ENCODE data around the gene KCNIP4.

KCNIP4 gene

GRCh38 chr4:21695141-21695540 is 253.4 kb downstream of the KCNIP4 start:
- DNase-seq (ENCODE audit: insufficient read length, low spot score) (no peak), FAIRE-seq (no peak)
- no peak for TF ChIP-seq POLR2A (IDR thresholded peaks at IDR 0.05; ENCODE audit: low read depth, low read length)

GRCh38 chr4:21692241-21692640 is 256.3 kb downstream of the KCNIP4 start:
- TF ChIP-seq POLR2A (IDR thresholded peaks at IDR 0.05; ENCODE audit: low read depth, low read length): no peak
- no peak for DNase-seq (ENCODE audit: insufficient read length, low spot score)
- no peak for FAIRE-seq

- TF ChIP-seq POLR2A (IDR thresholded peaks at IDR 0.05; ENCODE audit: low read depth, low read length): no peak
- no peak for FAIRE-seq
- no peak for DNase-seq (ENCODE audit: insufficient read length, low spot score)
Measured at GRCh38 chr4:21688596-21689265, 259.8 kb downstream of the KCNIP4 start.

GRCh38 chr4:21685911-21686310 is 262.7 kb downstream of the KCNIP4 start:
- DNase-seq (ENCODE audit: insufficient read length, low spot score) (no peak), FAIRE-seq (no peak)
- no peak for TF ChIP-seq POLR2A (IDR thresholded peaks at IDR 0.05; ENCODE audit: low read depth, low read length)

- FAIRE-seq (no peak), DNase-seq (ENCODE audit: insufficient read length, low spot score) (no peak)
- no peak for TF ChIP-seq POLR2A (IDR thresholded peaks at IDR 0.05; ENCODE audit: low read depth, low read length)
Measured at GRCh38 chr4:21680326-21680898, 268.2 kb downstream of the KCNIP4 start.

- FAIRE-seq (no peak), DNase-seq (ENCODE audit: insufficient read length, low spot score) (no peak)
- TF ChIP-seq POLR2A (IDR thresholded peaks at IDR 0.05; ENCODE audit: low read depth, low read length): no peak
Measured at GRCh38 chr4:21678711-21679110, 269.9 kb downstream of the KCNIP4 start.

GRCh38 chr4:21677173-21677572 is 271.4 kb downstream of the KCNIP4 start:
- no peak for DNase-seq (ENCODE audit: insufficient read length, low spot score)
- FAIRE-seq: no peak
- TF ChIP-seq POLR2A (IDR thresholded peaks at IDR 0.05; ENCODE audit: low read depth, low read length): no peak

GRCh38 chr4:21664355-21664754 is 284.2 kb downstream of the KCNIP4 start:
- FAIRE-seq (no peak), DNase-seq (ENCODE audit: insufficient read length, low spot score) (no peak)
- TF ChIP-seq POLR2A (IDR thresholded peaks at IDR 0.05; ENCODE audit: low read depth, low read length): no peak

- peak; percentile 3 for DNase-seq (ENCODE audit: insufficient read length, low spot score)
- no peak for TF ChIP-seq POLR2A (IDR thresholded peaks at IDR 0.05; ENCODE audit: low read depth, low read length)
- FAIRE-seq: peak; percentile 88
Measured at GRCh38 chr4:21656832-21657231, 291.7 kb downstream of the KCNIP4 start.

GRCh38 chr4:21655031-21655430 is 293.5 kb downstream of the KCNIP4 start:
- DNase-seq (ENCODE audit: insufficient read length, low spot score) (no peak), FAIRE-seq (no peak)
- no peak for TF ChIP-seq POLR2A (IDR thresholded peaks at IDR 0.05; ENCODE audit: low read depth, low read length)

GRCh38 chr4:21652508-21653231 is 295.9 kb downstream of the KCNIP4 start:
- TF ChIP-seq POLR2A (IDR thresholded peaks at IDR 0.05; ENCODE audit: low read depth, low read length): no peak
- DNase-seq (ENCODE audit: insufficient read length, low spot score) (no peak), FAIRE-seq (no peak)

GRCh38 chr4:21649391-21650090 is 299.0 kb downstream of the KCNIP4 start:
- DNase-seq (ENCODE audit: insufficient read length, low spot score): no peak
- FAIRE-seq: no peak
- TF ChIP-seq POLR2A (IDR thresholded peaks at IDR 0.05; ENCODE audit: low read depth, low read length): no peak

- TF ChIP-seq POLR2A (IDR thresholded peaks at IDR 0.05; ENCODE audit: low read depth, low read length): no peak
- DNase-seq (ENCODE audit: insufficient read length, low spot score): no peak
- FAIRE-seq: no peak
Measured at GRCh38 chr4:21645776-21646175, 302.8 kb downstream of the KCNIP4 start.

GRCh38 chr4:21641696-21642095 is 306.9 kb downstream of the KCNIP4 start:
- no peak for TF ChIP-seq POLR2A (IDR thresholded peaks at IDR 0.05; ENCODE audit: low read depth, low read length)
- DNase-seq (ENCODE audit: insufficient read length, low spot score) (no peak), FAIRE-seq (no peak)
